ENCODE measurements around the gene NOTCH1. TPM values are rescaled to one million over a fixed set of nuclear protein-coding genes. Genes with fewer than 3 reads are reported as not detected.

Gene NOTCH1
- total RNA-seq, 1 experiment from 2014 or later = 37.2 TPM

GRCh38 chr9:136494531-136495215, 51.2 kb downstream of the NOTCH1 start:
- peaks cover 29% of the 10 kb centered on the region for H3K36me3 ChIP-seq (ENCODE audit: insufficient read depth, low read length, poor library complexity, severe bottlenecking)
- no peak overlapping the region for H3K27ac ChIP-seq (ENCODE audit: low read depth, low read length, poor library complexity, severe bottlenecking)
- intact Hi-C loops (cut with micrococcal nuclease; ENCODE audit: unreplicated experiment) = no loop called here
- H3K27me3 ChIP-seq (replicated peaks; ENCODE audit: insufficient read depth, low read depth, low read length, poor library complexity) = no peaks in the 10 kb centered on the region
- H3K4me1 ChIP-seq (ENCODE audit: insufficient read depth, low read length, poor library complexity, severe bottlenecking) = no peaks in the 10 kb centered on the region
- no peak for DNase-seq (ENCODE audit: low spot score)
- no peak overlapping the region for H3K4me3 ChIP-seq (ENCODE audit: low read depth, low read length, poor library complexity, severe bottlenecking)
- POLR2A ChIA-PET (ENCODE audit: low non-redundant PET) = no interaction called here
- CTCF ChIA-PET = no interaction called here
- no TSS peak for BruUV-seq (replicated peaks)
- no peak for TF ChIP-seq EZH2 (IDR thresholded peaks at IDR 0.05; ENCODE audit: borderline replicate concordance, low read depth, low read length, poor library complexity, severe bottlenecking)
- no peak for TF ChIP-seq CTCF (conservative IDR thresholded peaks at IDR 0.05; ENCODE audit: low read depth, low read length)
- no peaks in the 10 kb centered on the region for H3K9me3 ChIP-seq (ENCODE audit: low read depth, low read length, poor library complexity, severe bottlenecking)

GRCh38 chr9:136494012-136494411, 51.8 kb downstream of the NOTCH1 start:
- no peak overlapping the region for H3K27ac ChIP-seq (ENCODE audit: low read depth, low read length, poor library complexity, severe bottlenecking)
- no peaks in the 10 kb centered on the region for H3K4me1 ChIP-seq (ENCODE audit: insufficient read depth, low read length, poor library complexity, severe bottlenecking)
- H3K9me3 ChIP-seq (ENCODE audit: low read depth, low read length, poor library complexity, severe bottlenecking) = no peaks in the 10 kb centered on the region
- DNase-seq (ENCODE audit: low spot score) = no peak
- H3K36me3 ChIP-seq (ENCODE audit: insufficient read depth, low read length, poor library complexity, severe bottlenecking) = peaks cover 23% of the 10 kb centered on the region
- H3K27me3 ChIP-seq (replicated peaks; ENCODE audit: insufficient read depth, low read depth, low read length, poor library complexity) = no peaks in the 10 kb centered on the region
- no TSS peak for BruUV-seq (replicated peaks)
- POLR2A ChIA-PET (ENCODE audit: low non-redundant PET) = no interaction called here
- CTCF ChIA-PET = no interaction called here
- no peak overlapping the region for H3K4me3 ChIP-seq (ENCODE audit: low read depth, low read length, poor library complexity, severe bottlenecking)
- intact Hi-C loops (cut with micrococcal nuclease; ENCODE audit: unreplicated experiment) = no loop called here
- TF ChIP-seq EZH2 (IDR thresholded peaks at IDR 0.05; ENCODE audit: borderline replicate concordance, low read depth, low read length, poor library complexity, severe bottlenecking) = no peak
- no peak for TF ChIP-seq CTCF (conservative IDR thresholded peaks at IDR 0.05; ENCODE audit: low read depth, low read length)

- TF ChIP-seq CTCF (conservative IDR thresholded peaks at IDR 0.05; ENCODE audit: low read depth, low read length) = no peak
- TF ChIP-seq EZH2 (IDR thresholded peaks at IDR 0.05; ENCODE audit: borderline replicate concordance, low read depth, low read length, poor library complexity, severe bottlenecking) = no peak
- ChIA-PET CTCF (no interaction called here), POLR2A (ENCODE audit: low non-redundant PET) (no interaction called here)
- peaks cover 19% of the 10 kb centered on the region for H3K36me3 ChIP-seq (ENCODE audit: insufficient read depth, low read length, poor library complexity, severe bottlenecking)
- DNase-seq (ENCODE audit: low spot score) = no peak
- no peaks in the 10 kb centered on the region for H3K9me3 ChIP-seq (ENCODE audit: low read depth, low read length, poor library complexity, severe bottlenecking)
- H3K4me1 ChIP-seq (ENCODE audit: insufficient read depth, low read length, poor library complexity, severe bottlenecking) = no peaks in the 10 kb centered on the region
- H3K27me3 ChIP-seq (replicated peaks; ENCODE audit: insufficient read depth, low read depth, low read length, poor library complexity) = no peaks in the 10 kb centered on the region
- no TSS peak for BruUV-seq (replicated peaks)
- intact Hi-C loops (cut with micrococcal nuclease; ENCODE audit: unreplicated experiment) = no loop called here
- no peak overlapping the region for H3K4me3 ChIP-seq (ENCODE audit: low read depth, low read length, poor library complexity, severe bottlenecking)
- no peak overlapping the region for H3K27ac ChIP-seq (ENCODE audit: low read depth, low read length, poor library complexity, severe bottlenecking)
Observed at GRCh38 chr9:136493567-136493971, 52.3 kb downstream of the NOTCH1 start.

All from A673 (cell line).